Dermis blood vessel endothelial cell (primary cell): ENCODE measurements around the gene RAI14. TPM values are rescaled to one million over a fixed set of nuclear protein-coding genes. Genes with fewer than 3 reads are reported as not detected.

Experiments used
- DNase-seq: peaks from one replicate; pipeline ENCODE4 v3.0.0; 2010
- total RNA-seq: library from RNA; depleted of rRNA; stranded (reverse); fragments of >200 nt; gene quantifications from 2 replicates; pipeline ENCODE4 v1.2.3, GENCODE V29; 2014

RAI14 gene
- total RNA-seq, 1 donor from 2014 or later = 204 TPM

- DNase-seq = no peak
Measured at GRCh38 chr5:34680896-34681295, 24.8 kb downstream of the RAI14 start.

- DNase-seq = peak; percentile 95
Measured at GRCh38 chr5:34682926-34683623, 26.9 kb downstream of the RAI14 start.

GRCh38 chr5:34684281-34684979, 28.3 kb downstream of the RAI14 start:
- peak; percentile 90 for DNase-seq

- DNase-seq = no peak
Measured at GRCh38 chr5:34684980-34685352, 28.8 kb downstream of the RAI14 start.

DNA sequence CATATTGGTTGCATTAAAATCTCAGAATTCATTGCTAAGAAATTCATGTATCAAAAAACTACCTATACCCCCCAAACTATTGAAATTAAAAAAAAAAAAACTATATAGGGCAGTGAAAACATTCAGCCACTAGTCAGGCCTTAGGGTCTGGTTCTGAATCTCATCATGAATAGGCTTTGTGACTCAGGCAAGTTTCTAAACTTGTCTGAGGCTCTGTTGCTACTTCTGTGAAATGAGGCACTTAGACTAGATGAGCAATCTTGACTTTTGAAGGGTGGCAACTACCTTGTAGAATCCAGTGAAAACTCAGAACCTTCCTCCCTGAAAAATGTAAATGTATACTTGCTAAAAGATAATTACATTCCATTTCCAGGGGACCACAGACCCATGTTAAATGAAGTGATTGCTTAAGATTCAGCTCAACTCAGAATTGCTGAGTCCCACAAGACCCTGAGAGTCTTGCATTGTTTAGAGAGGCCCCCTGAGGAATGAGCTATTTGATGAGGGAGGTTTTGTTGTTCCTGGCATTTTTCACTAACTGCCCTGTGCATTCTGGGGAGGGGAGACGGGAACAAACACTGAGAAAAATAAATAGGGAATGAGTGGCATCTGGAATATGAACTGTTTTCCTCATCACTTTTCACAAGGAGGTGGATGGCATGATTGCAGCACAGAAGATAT, 29.5 kb downstream of the RAI14 start:
- peak; percentile 56 for DNase-seq

DNA sequence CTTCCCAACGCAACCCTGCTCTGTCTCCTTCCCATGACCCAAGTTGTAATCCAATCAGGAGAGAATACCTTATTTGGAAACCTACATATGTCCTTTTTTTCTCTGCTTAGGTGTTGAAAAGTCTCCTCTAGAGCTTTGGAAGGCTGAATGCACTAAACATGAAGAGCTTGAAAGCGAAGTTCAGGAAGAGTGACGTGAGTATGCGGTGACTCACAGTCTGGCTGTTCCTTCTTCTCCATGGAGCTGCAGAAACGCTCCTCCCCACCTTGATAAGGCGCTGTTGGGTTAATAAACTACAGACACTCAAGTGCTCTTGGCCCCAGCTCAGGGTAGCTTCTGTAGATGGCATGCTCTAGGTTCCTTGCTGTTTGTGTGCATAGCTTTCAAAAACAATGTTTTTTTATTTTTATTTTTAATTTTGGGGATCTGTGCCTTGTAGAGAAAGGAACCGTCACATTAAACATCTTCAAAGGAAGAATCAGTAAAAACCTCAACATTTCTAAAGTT, 30.7 kb downstream of the RAI14 start:
- peak; percentile 98 for DNase-seq

- DNase-seq = no peak
Measured at GRCh38 chr5:34687269-34688011, 31.3 kb downstream of the RAI14 start.

GRCh38 chr5:34688015-34688810, 32.1 kb downstream of the RAI14 start:
- no peak for DNase-seq

DNA sequence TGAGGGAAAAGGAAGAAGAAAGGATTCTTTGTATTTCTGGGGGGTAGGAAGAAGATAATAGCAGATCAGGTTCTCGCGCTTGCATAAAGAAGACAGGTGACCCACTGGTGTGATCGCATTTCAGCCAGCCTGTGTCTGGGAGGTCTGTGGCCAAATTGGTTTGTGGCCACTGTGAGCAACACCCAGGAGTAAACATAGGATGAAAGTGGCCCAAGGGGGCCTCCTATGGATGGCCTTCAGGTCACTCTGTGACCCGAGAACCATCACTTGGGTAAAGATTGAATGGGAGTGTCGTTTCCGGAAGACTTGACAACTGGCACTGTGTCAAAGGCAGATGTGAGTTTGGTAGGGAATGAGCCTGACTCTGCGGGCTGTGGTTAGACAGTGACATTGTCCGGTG, 34.2 kb downstream of the RAI14 start:
- no peak for DNase-seq

GRCh38 chr5:34690898-34691297, 34.8 kb downstream of the RAI14 start:
- DNase-seq = no peak

DNA sequence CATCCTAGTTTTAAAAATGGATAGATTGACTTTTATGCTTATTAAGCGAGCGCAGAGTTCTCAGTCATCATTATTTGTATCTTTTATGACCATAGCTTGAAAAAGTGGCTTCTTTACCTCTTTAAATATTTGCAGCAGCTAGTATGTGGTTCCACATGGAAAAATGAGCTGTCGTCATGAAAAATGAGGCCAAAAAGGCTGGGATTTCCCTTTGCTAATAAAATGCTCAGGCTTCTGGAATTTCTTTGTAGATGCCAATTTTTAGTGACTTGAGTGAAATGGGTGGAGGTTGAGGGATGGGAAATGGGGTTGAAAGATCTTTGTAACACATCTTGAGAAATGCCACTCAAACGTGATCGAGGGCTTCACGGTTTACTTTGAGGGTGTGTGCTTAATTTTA, 35.2 kb downstream of the RAI14 start:
- DNase-seq = no peak

DNA sequence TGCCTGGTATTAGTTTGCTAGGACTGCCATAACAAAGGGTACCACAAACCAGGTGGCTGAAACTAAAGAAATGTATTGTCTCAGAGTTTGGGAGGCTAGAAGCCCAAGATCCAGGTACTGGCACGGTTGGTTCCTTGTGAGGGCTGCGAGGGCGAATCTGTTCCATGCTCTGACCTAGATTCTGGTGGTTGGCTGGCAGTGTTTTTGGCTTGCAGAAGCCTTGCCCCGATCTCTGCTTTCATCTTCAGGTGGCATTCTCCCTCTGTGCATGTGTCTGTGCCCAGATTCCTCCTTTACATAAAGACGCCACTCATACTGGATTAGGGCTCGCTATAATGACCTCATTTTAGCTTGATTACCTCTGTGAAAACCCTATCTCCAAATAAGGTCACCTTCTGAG, 36.7 kb downstream of the RAI14 start:
- DNase-seq = no peak

DNA sequence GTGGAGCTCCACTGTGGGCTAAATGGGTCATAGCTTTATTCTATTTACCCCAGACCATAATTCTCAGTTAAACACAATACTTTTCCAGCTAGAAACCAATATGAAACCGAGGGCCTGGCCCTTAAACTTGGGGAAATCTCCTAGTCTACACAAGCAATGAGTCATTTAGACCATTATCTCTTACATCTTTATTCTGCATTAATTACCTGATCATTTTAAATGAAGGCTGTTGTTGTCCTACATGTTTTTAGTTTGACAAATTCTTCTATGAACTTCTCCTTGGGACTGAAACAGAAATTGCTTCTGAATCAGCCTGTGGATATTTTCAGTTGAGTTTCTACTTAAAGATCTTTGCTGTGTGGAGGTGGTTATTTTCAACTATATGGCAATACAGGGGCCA, 37.9 kb downstream of the RAI14 start:
- no peak for DNase-seq

GRCh38 chr5:34694685-34695084, 38.6 kb downstream of the RAI14 start:
- no peak for DNase-seq

- DNase-seq = no peak
Measured at GRCh38 chr5:34695275-34696027, 39.3 kb downstream of the RAI14 start.

GRCh38 chr5:34697308-34698108, 41.4 kb downstream of the RAI14 start:
- DNase-seq = no peak

DNA sequence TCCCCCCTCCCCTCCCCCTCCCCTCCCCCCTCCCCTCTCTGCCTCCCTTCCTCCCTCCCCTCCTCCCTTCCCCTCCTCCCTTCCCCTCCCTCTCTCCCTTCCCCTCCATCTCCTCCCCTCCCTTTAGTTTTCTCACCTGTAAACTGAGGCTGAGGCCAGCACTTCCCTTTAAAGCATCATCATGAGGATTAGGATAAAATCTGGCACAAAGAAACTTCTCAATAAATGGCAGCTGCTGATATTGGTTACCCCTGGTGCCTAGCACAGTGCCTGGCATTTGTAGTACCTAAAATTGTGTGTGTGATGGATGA, 41.9 kb downstream of the RAI14 start:
- no peak for DNase-seq

GRCh38 chr5:34698754-34699153, 42.6 kb downstream of the RAI14 start:
- no peak for DNase-seq

GRCh38 chr5:34699155-34700077, 43.3 kb downstream of the RAI14 start:
- DNase-seq = no peak

DNA sequence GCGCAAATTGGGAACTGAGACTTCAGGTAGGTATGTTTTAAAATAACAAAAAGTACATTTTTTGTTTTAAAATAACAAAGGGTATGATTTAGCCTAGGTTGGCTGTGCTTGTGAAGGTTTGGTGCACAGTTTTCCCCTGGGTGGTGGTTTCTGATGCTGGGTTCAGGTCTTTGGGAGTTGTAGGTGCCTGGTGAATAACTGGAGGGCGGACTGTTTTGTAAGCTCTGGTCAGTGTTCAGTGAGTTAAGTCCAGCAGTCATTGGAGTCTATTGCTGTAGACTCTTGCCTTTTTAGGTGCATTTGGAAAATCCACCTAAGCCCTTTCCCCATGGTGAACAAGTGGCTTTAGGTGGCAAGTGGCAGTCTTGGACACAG, 43.9 kb downstream of the RAI14 start:
- no peak for DNase-seq
